Coronary artery (tissue), 2 donors: ENCODE measurements around the gene PDGFRA.

ENCODE experiments used
- DNase-seq: peaks from one replicate; pipeline ENCODE4 v3.0.0-alpha.2; 2017; ENCODE audit warnings: low spot score
- H3K27ac ChIP-seq, 2 donors: fragments of 200-600 bp; sonication (generic); one replicate each; pipeline ENCODE4 v1.5.1; 2016 to 2019
- H3K4me3 ChIP-seq: fragments of 200-600 bp; sonication (generic); 2 replicates; pipeline ENCODE4 v1.5.1; 2016; ENCODE audit warnings: mild to moderate bottlenecking, moderate library complexity
- TF ChIP-seq, protein P1 (sequence below): fragments of 200-600 bp; sonication (generic); IDR thresholded peaks from one replicate; pipeline ENCODE4 v1.5.1; 2019; ENCODE audit warnings: antibody characterized with exemption

PDGFRA gene

DNA sequence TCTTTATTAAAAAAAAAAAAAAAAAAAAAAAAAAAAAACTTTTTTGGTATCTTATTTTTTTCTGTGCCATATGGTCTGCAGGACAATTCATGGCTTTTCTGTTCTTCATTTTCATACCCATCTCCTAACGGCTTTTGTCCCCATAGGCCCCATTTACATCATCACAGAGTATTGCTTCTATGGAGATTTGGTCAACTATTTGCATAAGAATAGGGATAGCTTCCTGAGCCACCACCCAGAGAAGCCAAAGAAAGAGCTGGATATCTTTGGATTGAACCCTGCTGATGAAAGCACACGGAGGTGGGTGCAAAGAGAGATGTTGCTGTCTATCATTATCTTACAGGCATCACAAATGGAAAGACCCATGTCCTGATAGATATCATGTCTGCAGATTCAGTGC, 49.1 kb downstream of the PDGFRA start:
- TF ChIP-seq, protein P1, sequence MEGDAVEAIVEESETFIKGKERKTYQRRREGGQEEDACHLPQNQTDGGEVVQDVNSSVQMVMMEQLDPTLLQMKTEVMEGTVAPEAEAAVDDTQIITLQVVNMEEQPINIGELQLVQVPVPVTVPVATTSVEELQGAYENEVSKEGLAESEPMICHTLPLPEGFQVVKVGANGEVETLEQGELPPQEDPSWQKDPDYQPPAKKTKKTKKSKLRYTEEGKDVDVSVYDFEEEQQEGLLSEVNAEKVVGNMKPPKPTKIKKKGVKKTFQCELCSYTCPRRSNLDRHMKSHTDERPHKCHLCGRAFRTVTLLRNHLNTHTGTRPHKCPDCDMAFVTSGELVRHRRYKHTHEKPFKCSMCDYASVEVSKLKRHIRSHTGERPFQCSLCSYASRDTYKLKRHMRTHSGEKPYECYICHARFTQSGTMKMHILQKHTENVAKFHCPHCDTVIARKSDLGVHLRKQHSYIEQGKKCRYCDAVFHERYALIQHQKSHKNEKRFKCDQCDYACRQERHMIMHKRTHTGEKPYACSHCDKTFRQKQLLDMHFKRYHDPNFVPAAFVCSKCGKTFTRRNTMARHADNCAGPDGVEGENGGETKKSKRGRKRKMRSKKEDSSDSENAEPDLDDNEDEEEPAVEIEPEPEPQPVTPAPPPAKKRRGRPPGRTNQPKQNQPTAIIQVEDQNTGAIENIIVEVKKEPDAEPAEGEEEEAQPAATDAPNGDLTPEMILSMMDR = no peak
- DNase-seq = no peak
- no peak overlapping the region for H3K4me3 ChIP-seq
- H3K27ac ChIP-seq = peak overlapping the region; percentile 35 to 41

DNA sequence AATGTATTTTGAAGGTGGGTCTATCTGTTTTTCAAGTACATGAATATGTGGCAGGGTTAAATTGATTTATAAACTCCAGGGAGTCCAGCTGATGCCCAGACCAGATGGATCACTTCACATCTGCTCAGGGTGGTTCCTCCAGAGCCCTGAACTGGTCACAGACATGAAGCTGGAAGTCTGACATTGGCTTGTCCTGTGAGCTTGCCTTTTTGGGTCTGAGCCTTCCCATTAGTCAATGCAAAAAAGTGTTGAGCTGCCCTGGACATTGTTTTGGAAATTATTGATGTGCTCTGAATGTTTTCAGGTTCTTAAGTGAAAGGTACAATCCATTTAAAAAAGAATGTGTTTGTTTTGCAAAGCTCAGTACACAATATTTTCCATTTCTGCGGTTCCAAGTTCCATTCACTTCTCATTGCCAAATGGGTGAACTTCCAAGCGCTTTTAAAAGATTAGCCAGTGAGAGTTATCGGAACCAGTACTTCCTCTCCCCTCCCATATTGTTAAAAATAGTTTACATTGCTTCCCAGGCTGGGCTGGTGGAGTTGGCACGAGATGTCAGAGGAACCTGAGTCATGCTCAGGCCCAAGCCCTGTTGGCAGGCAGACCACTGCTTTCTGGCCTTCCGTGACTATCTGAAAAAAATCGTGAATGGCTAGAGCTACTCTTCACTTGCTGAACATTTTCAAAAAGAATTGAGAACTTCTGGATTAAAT, 52.1 kb downstream of the PDGFRA start:
- DNase-seq = peak; percentile 93
- peak overlapping the region; percentile 49 to 86 for H3K27ac ChIP-seq
- TF ChIP-seq, protein P1 = no peak
- peak overlapping the region; percentile 5 for H3K4me3 ChIP-seq

DNA sequence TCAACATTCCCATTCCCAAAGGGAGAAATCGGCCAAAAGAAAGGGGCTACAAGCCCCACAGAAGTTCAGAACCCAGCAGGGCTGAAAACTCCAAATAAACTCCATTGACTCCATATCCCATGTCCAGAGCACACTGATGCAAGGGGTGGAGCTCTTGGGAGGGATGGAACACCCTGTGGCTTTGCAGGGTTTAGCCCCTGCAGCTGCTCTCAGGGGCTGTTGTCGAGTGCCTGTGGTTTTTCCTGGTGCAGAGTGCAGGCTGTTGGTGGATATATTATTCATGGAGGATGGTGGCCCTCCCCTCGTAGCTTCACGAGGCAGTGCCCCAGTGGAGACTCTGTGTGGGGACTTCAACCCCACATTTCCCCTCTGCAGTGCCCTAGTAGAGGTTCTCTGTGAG, 53.7 kb downstream of the PDGFRA start:
- TF ChIP-seq, protein P1 = no peak
- no peak for DNase-seq
- Histone ChIP-seq H3K4me3 (no peak overlapping the region), H3K27ac (peak overlapping the region; percentile 44 to 86)

DNA sequence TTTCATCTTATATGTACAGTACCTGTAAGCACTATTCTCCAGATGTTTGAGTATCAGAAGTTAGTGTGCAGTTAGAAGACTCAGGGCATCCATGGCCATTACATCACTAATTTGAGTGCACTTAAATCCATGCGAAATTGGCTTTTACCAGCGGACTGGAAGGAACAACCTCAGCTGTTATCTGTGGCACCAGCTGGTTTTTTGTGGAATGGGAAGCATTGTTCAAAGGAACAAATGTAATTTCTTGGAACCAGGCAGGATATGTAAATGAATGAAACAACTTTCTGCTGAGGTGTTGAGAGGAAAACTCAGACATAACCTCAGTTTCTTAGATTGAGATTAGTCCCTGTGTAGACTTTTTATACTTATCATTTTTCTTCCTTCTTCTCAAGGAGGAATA, 60.2 kb downstream of the PDGFRA start:
- TF ChIP-seq, protein P1 = no peak

DNA sequence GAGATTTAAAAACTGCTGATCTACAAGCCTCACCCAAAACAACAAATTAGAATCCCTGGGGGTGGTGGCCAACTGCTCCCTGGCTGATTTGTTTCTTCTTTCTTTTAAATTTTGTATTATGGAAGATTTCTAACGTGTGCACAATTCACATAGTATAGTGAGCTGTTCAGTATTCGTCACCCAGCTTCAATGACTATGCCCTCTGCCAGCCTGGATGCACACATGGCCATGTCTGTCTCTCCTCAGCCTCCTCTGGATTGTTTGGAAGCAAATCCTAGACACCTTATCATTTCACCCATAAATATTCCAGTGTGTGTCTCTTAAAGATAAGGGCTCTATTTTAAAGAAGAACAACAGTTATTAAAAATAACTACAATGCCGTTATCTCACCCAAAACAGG, 61.9 kb downstream of the PDGFRA start:
- H3K4me3 ChIP-seq = no peak overlapping the region
- TF ChIP-seq, protein P1 = no peak
- no peak for DNase-seq
- H3K27ac ChIP-seq = no peak overlapping the region

More for the DNA sequence above, 60.2 kb downstream of the PDGFRA start:
- Histone ChIP-seq H3K27ac (no peak overlapping the region), H3K4me3 (no peak overlapping the region)
- DNase-seq = no peak

DNA sequence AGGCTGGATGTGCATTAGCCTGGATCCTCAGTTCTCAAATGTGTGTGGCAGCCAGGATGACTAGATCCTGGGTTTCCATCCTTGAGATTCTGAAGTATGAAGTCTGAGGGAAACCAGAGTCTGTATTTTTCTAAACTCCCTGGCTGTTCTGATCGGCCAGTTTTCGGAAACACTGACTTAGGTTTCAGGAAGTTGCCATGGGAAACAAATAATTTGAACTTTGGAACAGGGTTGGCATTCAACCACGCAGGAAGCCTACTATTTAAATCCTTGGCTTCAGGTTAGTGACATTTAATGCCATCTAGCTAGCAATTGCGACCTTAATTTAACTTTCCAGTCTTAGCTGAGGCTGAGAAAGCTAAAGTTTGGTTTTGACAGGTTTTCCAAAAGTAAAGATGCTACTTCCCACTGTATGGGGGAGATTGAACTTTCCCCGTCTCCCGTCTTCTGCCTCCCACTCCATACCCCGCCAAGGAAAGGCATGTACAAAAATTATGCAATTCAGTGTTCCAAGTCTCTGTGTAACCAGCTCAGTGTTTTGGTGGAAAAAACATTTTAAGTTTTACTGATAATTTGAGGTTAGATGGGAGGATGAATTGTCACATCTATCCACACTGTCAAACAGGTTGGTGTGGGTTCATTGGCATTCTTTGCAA, 67.6 kb downstream of the PDGFRA start:
- DNase-seq = no peak
- Histone ChIP-seq H3K27ac (peak overlapping the region; percentile 62 to 84), H3K4me3 (peak overlapping the region; percentile 14)
- TF ChIP-seq, protein P1 = no peak

DNA sequence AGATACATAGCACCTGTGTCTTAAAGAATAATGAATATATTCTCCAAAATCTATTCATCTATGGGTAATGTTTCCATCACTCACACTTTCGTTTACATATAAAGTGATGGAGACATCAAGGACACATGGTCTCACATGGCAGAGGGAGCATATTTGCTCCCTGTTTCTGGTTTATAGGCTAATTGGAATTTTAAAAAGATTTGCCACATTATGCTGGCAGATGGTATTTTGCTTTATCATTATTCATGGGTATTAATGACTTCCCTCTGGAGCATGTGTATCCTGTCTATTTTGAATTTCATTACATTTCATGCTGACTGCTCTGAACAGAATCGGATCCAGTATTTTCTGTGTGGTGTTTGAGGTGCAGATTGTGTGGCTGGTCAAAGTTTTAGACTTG, 79.0 kb downstream of the PDGFRA start:
- TF ChIP-seq, protein P1 = no peak
- Histone ChIP-seq H3K27ac (no peak overlapping the region), H3K4me3 (no peak overlapping the region)
- DNase-seq = no peak
